Liver (tissue), 3 donors: ENCODE measurements around the gene SYT14.
"Not testable (repeated sequence)": the region's sequence is repeated elsewhere in the genome, so short reads cannot be mapped to it uniquely, and the experiment has no call there.

Experiments
- ATF3 ChIP-seq: IDR thresholded peaks from 2 replicates; pipeline ENCODE4 v1.6.1; 2016; ENCODE audit warnings: antibody characterized with exemption
- EGR1 ChIP-seq, 2 donors: IDR thresholded peaks; 2 replicates each; pipeline ENCODE4 v1.6.1; 2016 to 2018; ENCODE audit warnings: antibody characterized with exemption in 2 of 2, low read depth in 2 of 2
- HNF4A ChIP-seq, 2 donors: conservative IDR thresholded peaks; 2 replicates each; pipeline ENCODE4 v1.6.1; 2016; ENCODE audit warnings: antibody characterized with exemption in 2 of 2, mild to moderate bottlenecking in 2 of 2
- JUND ChIP-seq, 2 donors: IDR thresholded peaks; 2 replicates each; pipeline ENCODE4 v1.6.1; 2016; ENCODE audit warnings: antibody characterized with exemption in 2 of 2
- MAX ChIP-seq: IDR thresholded peaks from 2 replicates; pipeline ENCODE4 v1.6.1; 2016; ENCODE audit warnings: antibody characterized with exemption
- RAD21 ChIP-seq, 2 donors: IDR thresholded peaks; 2 replicates each; pipeline ENCODE4 v1.6.1; 2016; ENCODE audit warnings: antibody characterized with exemption in 2 of 2, mild to moderate bottlenecking in 2 of 2
- SP1 ChIP-seq: IDR thresholded peaks from 2 replicates; pipeline ENCODE4 v1.6.1; 2018; ENCODE audit warnings: antibody characterized with exemption, mild to moderate bottlenecking
- TAF1 ChIP-seq: conservative IDR thresholded peaks from 2 replicates; pipeline ENCODE4 v1.6.1; 2016; ENCODE audit warnings: antibody characterized with exemption, mild to moderate bottlenecking
- ZBTB33 ChIP-seq: IDR thresholded peaks from 2 replicates; pipeline ENCODE4 v1.6.1; 2016; ENCODE audit warnings: antibody characterized with exemption
- TF ChIP-seq, protein P1 (sequence below): fragments of 150-350 bp; IDR thresholded peaks from 2 replicates; pipeline ENCODE4 v1.5.1; 2017; ENCODE audit warnings: improper control_type of control experiment, low read depth, low read length; ENCODE audit not compliant: missing input control
- TF ChIP-seq, protein P2 (sequence below): IDR thresholded peaks from 2 replicates; pipeline ENCODE4 v1.6.1; 2016; ENCODE audit warnings: antibody characterized with exemption, mild to moderate bottlenecking
- donor health status: healthy.
- donor health status: healthy.

- TF ChIP-seq MAX; EGR1 (IDR thresholded peaks at IDR 0.05; ENCODE audit: low read depth in 2 of 2); SP1; RAD21 (IDR thresholded peaks at IDR 0.05); ZBTB33; JUND (IDR thresholded peaks at IDR 0.05); ATF3; HNF4A (conservative IDR thresholded peaks at IDR 0.05); TAF1: not testable (repeated sequence)
- TF ChIP-seq, protein P1, sequence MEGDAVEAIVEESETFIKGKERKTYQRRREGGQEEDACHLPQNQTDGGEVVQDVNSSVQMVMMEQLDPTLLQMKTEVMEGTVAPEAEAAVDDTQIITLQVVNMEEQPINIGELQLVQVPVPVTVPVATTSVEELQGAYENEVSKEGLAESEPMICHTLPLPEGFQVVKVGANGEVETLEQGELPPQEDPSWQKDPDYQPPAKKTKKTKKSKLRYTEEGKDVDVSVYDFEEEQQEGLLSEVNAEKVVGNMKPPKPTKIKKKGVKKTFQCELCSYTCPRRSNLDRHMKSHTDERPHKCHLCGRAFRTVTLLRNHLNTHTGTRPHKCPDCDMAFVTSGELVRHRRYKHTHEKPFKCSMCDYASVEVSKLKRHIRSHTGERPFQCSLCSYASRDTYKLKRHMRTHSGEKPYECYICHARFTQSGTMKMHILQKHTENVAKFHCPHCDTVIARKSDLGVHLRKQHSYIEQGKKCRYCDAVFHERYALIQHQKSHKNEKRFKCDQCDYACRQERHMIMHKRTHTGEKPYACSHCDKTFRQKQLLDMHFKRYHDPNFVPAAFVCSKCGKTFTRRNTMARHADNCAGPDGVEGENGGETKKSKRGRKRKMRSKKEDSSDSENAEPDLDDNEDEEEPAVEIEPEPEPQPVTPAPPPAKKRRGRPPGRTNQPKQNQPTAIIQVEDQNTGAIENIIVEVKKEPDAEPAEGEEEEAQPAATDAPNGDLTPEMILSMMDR: not testable (repeated sequence)
- TF ChIP-seq, protein P2, sequence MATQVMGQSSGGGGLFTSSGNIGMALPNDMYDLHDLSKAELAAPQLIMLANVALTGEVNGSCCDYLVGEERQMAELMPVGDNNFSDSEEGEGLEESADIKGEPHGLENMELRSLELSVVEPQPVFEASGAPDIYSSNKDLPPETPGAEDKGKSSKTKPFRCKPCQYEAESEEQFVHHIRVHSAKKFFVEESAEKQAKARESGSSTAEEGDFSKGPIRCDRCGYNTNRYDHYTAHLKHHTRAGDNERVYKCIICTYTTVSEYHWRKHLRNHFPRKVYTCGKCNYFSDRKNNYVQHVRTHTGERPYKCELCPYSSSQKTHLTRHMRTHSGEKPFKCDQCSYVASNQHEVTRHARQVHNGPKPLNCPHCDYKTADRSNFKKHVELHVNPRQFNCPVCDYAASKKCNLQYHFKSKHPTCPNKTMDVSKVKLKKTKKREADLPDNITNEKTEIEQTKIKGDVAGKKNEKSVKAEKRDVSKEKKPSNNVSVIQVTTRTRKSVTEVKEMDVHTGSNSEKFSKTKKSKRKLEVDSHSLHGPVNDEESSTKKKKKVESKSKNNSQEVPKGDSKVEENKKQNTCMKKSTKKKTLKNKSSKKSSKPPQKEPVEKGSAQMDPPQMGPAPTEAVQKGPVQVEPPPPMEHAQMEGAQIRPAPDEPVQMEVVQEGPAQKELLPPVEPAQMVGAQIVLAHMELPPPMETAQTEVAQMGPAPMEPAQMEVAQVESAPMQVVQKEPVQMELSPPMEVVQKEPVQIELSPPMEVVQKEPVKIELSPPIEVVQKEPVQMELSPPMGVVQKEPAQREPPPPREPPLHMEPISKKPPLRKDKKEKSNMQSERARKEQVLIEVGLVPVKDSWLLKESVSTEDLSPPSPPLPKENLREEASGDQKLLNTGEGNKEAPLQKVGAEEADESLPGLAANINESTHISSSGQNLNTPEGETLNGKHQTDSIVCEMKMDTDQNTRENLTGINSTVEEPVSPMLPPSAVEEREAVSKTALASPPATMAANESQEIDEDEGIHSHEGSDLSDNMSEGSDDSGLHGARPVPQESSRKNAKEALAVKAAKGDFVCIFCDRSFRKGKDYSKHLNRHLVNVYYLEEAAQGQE: not testable (repeated sequence)
Measured at GRCh38 chr1:209978721-209979120, 40.7 kb downstream of the SYT14 start.
